ENCODE data around the gene GGACT. TPM values are rescaled to one million over a fixed set of nuclear protein-coding genes. Genes with fewer than 3 reads are reported as not detected.

Gene GGACT
- total RNA-seq, 1 donor from 2014 or later = 5.2 TPM

GRCh38 chr13:100523981-100524386, 64.6 kb downstream of the GGACT start:
- H3K9me3 Mint-ChIP-seq (ENCODE audit: unreplicated experiment) = peaks cover 4% of the 10 kb centered on the region
- no peaks in the 10 kb centered on the region for H3K36me3 Mint-ChIP-seq (ENCODE audit: unreplicated experiment)
- TF ChIP-seq, protein P1, sequence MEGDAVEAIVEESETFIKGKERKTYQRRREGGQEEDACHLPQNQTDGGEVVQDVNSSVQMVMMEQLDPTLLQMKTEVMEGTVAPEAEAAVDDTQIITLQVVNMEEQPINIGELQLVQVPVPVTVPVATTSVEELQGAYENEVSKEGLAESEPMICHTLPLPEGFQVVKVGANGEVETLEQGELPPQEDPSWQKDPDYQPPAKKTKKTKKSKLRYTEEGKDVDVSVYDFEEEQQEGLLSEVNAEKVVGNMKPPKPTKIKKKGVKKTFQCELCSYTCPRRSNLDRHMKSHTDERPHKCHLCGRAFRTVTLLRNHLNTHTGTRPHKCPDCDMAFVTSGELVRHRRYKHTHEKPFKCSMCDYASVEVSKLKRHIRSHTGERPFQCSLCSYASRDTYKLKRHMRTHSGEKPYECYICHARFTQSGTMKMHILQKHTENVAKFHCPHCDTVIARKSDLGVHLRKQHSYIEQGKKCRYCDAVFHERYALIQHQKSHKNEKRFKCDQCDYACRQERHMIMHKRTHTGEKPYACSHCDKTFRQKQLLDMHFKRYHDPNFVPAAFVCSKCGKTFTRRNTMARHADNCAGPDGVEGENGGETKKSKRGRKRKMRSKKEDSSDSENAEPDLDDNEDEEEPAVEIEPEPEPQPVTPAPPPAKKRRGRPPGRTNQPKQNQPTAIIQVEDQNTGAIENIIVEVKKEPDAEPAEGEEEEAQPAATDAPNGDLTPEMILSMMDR (IDR thresholded peaks at IDR 0.05; ENCODE audit: partially characterized antibody, unreplicated experiment) = no peak
- H3K27me3 Mint-ChIP-seq (ENCODE audit: unreplicated experiment) = peaks cover 3% of the 10 kb centered on the region
- no peak for DNase-seq
- no peak overlapping the region for H3K4me3 Mint-ChIP-seq (ENCODE audit: unreplicated experiment)
- no peak overlapping the region for H3K27ac Mint-ChIP-seq (ENCODE audit: unreplicated experiment)
- peaks cover 47% of the 10 kb centered on the region for H3K4me1 Mint-ChIP-seq (ENCODE audit: low read depth, unreplicated experiment)

DNA sequence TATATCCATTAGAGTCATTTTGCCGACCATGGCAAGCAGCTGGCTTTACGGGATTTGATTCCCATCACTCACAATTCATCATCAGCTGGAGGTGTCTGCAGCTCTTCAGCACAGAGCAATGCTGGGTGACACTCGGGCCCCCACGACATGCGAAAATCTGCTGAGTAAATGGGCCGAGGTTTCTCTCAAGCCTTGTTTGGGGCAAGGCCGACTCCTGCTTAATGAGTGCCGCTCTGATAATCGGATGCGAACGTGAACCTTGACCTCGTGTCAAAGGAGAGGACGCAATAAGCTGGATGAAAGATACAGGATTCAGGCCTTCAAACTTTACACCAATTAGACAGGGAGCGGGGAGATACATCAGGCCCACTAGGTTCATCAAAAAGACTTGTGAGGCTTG, 65.2 kb downstream of the GGACT start:
- Mint-ChIP-seq H3K36me3 (ENCODE audit: unreplicated experiment) (no peaks in the 10 kb centered on the region), H3K4me1 (ENCODE audit: low read depth, unreplicated experiment) (peaks cover 48% of the 10 kb centered on the region), H3K9me3 (ENCODE audit: unreplicated experiment) (peaks cover 4% of the 10 kb centered on the region), H3K27me3 (ENCODE audit: unreplicated experiment) (peaks cover 3% of the 10 kb centered on the region), H3K4me3 (ENCODE audit: unreplicated experiment) (no peak overlapping the region), H3K27ac (ENCODE audit: unreplicated experiment) (no peak overlapping the region)
- TF ChIP-seq, protein P1 (IDR thresholded peaks at IDR 0.05; ENCODE audit: partially characterized antibody, unreplicated experiment) = no peak
- no peak for DNase-seq

DNA sequence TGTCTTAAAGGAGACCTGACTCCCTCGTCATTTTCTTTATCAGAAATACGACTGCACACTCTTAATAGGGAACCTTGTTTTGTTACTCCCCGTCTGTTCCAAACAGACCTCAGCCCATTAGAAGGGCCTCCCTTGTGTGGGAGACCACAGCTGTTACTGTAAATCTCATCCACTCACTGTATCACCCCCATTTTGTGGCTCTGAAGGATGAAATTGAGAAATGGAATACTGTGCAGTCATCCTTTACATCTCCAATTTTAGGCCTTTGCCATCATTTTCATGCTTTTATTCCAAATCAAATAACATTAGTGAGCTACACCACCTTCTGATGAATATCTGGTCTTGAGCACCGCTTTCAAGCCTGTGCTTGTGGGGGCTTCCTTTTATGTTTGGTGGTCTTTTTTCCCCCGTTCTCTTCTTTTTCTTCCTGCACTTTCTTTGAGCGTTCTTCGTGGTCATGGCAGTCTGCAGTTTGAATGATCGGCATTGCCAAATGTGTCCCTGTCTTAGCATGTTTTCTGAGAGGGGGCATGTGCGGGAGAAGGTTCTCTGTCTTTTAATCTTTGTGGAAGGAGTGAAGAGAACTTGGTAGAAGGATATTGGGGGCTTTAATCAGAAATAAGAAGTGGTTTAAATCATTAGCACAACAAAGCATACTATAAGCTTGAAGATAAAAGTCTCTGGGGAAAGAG, 65.8 kb downstream of the GGACT start:
- TF ChIP-seq, protein P1 (IDR thresholded peaks at IDR 0.05; ENCODE audit: partially characterized antibody, unreplicated experiment) = no peak
- Mint-ChIP-seq H3K27ac (ENCODE audit: unreplicated experiment) (peak overlapping the region; percentile 93), H3K36me3 (ENCODE audit: unreplicated experiment) (no peaks in the 10 kb centered on the region), H3K4me3 (ENCODE audit: unreplicated experiment) (peak overlapping the region; percentile 28), H3K4me1 (ENCODE audit: low read depth, unreplicated experiment) (peaks cover 49% of the 10 kb centered on the region), H3K9me3 (ENCODE audit: unreplicated experiment) (peaks cover 2% of the 10 kb centered on the region), H3K27me3 (ENCODE audit: unreplicated experiment) (peaks cover 3% of the 10 kb centered on the region)
- DNase-seq = no peak

DNA sequence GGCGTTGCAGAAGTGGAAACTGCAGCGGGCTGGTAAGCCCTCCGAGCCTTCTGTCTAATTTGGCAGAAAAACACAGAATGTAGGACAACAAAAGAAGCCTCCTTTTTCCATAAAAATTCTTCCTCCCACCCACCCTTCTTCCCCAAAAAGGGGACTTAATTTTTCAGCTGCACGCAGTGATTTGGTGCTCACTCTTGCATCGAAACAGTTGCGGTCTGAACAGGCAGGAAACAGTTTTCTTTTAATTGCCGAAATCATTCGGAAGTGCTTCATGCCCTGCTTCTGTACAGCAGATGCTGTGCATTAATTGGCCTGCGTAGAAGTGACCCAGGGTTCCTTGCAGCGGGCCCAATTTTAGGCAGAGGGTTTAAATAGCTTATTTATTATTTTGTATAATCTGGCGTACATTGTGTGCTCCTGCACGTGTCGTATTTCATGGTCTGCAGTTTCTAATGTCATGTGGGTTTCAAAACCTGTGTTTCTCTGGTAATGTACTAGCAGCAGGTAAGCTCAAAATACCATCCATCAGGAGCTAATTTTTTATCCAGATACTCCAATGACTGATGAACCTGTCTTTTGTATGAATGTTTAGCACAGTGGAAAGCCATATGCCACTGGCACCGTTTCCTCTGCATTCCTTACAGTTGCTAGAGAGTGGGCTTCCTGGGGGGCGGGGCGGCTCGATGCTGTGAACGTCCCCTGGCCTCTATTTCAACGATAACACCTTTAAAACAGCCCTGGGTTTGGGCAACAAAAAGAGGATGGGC, 66.6 kb downstream of the GGACT start:
- Mint-ChIP-seq H3K27ac (ENCODE audit: unreplicated experiment) (peak overlapping the region; percentile 93), H3K27me3 (ENCODE audit: unreplicated experiment) (peaks cover 3% of the 10 kb centered on the region), H3K36me3 (ENCODE audit: unreplicated experiment) (no peaks in the 10 kb centered on the region), H3K4me3 (ENCODE audit: unreplicated experiment) (peak overlapping the region; percentile 64), H3K4me1 (ENCODE audit: low read depth, unreplicated experiment) (peaks cover 55% of the 10 kb centered on the region), H3K9me3 (ENCODE audit: unreplicated experiment) (peaks cover 2% of the 10 kb centered on the region)
- TF ChIP-seq, protein P1 (IDR thresholded peaks at IDR 0.05; ENCODE audit: partially characterized antibody, unreplicated experiment) = no peak
- DNase-seq = no peak

Data from glutamatergic neuron (in vitro differentiated cells).